ENCODE data around the gene SPTSSA. TPM values are rescaled to one million over a fixed set of nuclear protein-coding genes. Genes with fewer than 3 reads are reported as not detected.
A peak's percentile ranks its signal among the peaks of the same experiment; 100 is the strongest.

SPTSSA gene
- total RNA-seq, 1 experiment from 2014 or later: 20.2 TPM

- no peak overlapping the region for H3K4me3 ChIP-seq (ENCODE audit: low read depth, low read length, poor library complexity, severe bottlenecking)
- peak overlapping the region; percentile 0 for H3K27ac ChIP-seq (ENCODE audit: low read depth, low read length, poor library complexity, severe bottlenecking)
- intact Hi-C loops (cut with micrococcal nuclease; ENCODE audit: unreplicated experiment): no loop called here
- H3K9me3 ChIP-seq (ENCODE audit: low read depth, low read length, poor library complexity, severe bottlenecking): no peaks in the 10 kb centered on the region
- POLR2A ChIA-PET (ENCODE audit: low non-redundant PET): no interaction called here
- H3K4me1 ChIP-seq (ENCODE audit: insufficient read depth, low read length, poor library complexity, severe bottlenecking): peaks cover 33% of the 10 kb centered on the region
- no peak for DNase-seq (ENCODE audit: low spot score)
- BruUV-seq (replicated peaks): no TSS peak
- no peaks in the 10 kb centered on the region for H3K36me3 ChIP-seq (ENCODE audit: insufficient read depth, low read length, poor library complexity, severe bottlenecking)
- H3K27me3 ChIP-seq (replicated peaks; ENCODE audit: insufficient read depth, low read depth, low read length, poor library complexity): no peaks in the 10 kb centered on the region
- CTCF ChIA-PET: no interaction called here
- TF ChIP-seq EZH2 (IDR thresholded peaks at IDR 0.05; ENCODE audit: borderline replicate concordance, low read depth, low read length, poor library complexity, severe bottlenecking) (no peak), CTCF (conservative IDR thresholded peaks at IDR 0.05; ENCODE audit: low read depth, low read length) (no peak)
These were observed 1.5 kb upstream of the SPTSSA start for GRCh38 chr14:34463598-34463961.

- ChIA-PET POLR2A (ENCODE audit: low non-redundant PET) (no interaction called here), CTCF (no interaction called here)
- Histone ChIP-seq H3K27me3 (replicated peaks; ENCODE audit: insufficient read depth, low read depth, low read length, poor library complexity) (no peaks in the 10 kb centered on the region), H3K4me3 (ENCODE audit: low read depth, low read length, poor library complexity, severe bottlenecking) (peak overlapping the region; percentile 87), H3K27ac (ENCODE audit: low read depth, low read length, poor library complexity, severe bottlenecking) (peak overlapping the region; percentile 87), H3K4me1 (ENCODE audit: insufficient read depth, low read length, poor library complexity, severe bottlenecking) (peaks cover 33% of the 10 kb centered on the region), H3K9me3 (ENCODE audit: low read depth, low read length, poor library complexity, severe bottlenecking) (no peaks in the 10 kb centered on the region), H3K36me3 (ENCODE audit: insufficient read depth, low read length, poor library complexity, severe bottlenecking) (peaks cover 3% of the 10 kb centered on the region)
- TSS peak; percentile 76 for BruUV-seq (replicated peaks)
- intact Hi-C loops (cut with micrococcal nuclease; ENCODE audit: unreplicated experiment): no loop called here
- peak; percentile 49 for DNase-seq (ENCODE audit: low spot score)
- TF ChIP-seq CTCF (conservative IDR thresholded peaks at IDR 0.05; ENCODE audit: low read depth, low read length) (no peak), EZH2 (IDR thresholded peaks at IDR 0.05; ENCODE audit: borderline replicate concordance, low read depth, low read length, poor library complexity, severe bottlenecking) (no peak)
These were observed 507 bp downstream of the SPTSSA start for GRCh38 chr14:34461334-34462131.

- peak overlapping the region; percentile 87 for H3K4me3 ChIP-seq (ENCODE audit: low read depth, low read length, poor library complexity, severe bottlenecking)
- POLR2A ChIA-PET (ENCODE audit: low non-redundant PET): no interaction called here
- H3K36me3 ChIP-seq (ENCODE audit: insufficient read depth, low read length, poor library complexity, severe bottlenecking): peaks cover 3% of the 10 kb centered on the region
- H3K27me3 ChIP-seq (replicated peaks; ENCODE audit: insufficient read depth, low read depth, low read length, poor library complexity): no peaks in the 10 kb centered on the region
- intact Hi-C loops (cut with micrococcal nuclease; ENCODE audit: unreplicated experiment): no loop called here
- TF ChIP-seq EZH2 (IDR thresholded peaks at IDR 0.05; ENCODE audit: borderline replicate concordance, low read depth, low read length, poor library complexity, severe bottlenecking) (no peak), CTCF (conservative IDR thresholded peaks at IDR 0.05; ENCODE audit: low read depth, low read length) (no peak)
- H3K9me3 ChIP-seq (ENCODE audit: low read depth, low read length, poor library complexity, severe bottlenecking): no peaks in the 10 kb centered on the region
- peaks cover 30% of the 10 kb centered on the region for H3K4me1 ChIP-seq (ENCODE audit: insufficient read depth, low read length, poor library complexity, severe bottlenecking)
- CTCF ChIA-PET: no interaction called here
- DNase-seq (ENCODE audit: low spot score): no peak
- no TSS peak for BruUV-seq (replicated peaks)
- H3K27ac ChIP-seq (ENCODE audit: low read depth, low read length, poor library complexity, severe bottlenecking): peak overlapping the region; percentile 87
These were observed 1.2 kb downstream of the SPTSSA start for GRCh38 chr14:34460841-34461240.

Data from A673 (cell line).